ENCODE data around the gene TSEN34.
A peak's percentile ranks its signal among the peaks of the same experiment; 100 is the strongest.
"Not testable (repeated sequence)": the region's sequence is repeated elsewhere in the genome, so short reads cannot be mapped to it uniquely, and the experiment has no call there.

TSEN34 gene

GRCh38 chr19:54189145-54189734, 1.9 kb upstream of the TSEN34 start, which contains the start of gene MBOAT7:
Gene MBOAT7, minus strand, starts transcription at chr19:54189580. Its CDS starts 1,072 bp downstream, at chr19:54188508.
- DNase-seq, result no peak

DNA sequence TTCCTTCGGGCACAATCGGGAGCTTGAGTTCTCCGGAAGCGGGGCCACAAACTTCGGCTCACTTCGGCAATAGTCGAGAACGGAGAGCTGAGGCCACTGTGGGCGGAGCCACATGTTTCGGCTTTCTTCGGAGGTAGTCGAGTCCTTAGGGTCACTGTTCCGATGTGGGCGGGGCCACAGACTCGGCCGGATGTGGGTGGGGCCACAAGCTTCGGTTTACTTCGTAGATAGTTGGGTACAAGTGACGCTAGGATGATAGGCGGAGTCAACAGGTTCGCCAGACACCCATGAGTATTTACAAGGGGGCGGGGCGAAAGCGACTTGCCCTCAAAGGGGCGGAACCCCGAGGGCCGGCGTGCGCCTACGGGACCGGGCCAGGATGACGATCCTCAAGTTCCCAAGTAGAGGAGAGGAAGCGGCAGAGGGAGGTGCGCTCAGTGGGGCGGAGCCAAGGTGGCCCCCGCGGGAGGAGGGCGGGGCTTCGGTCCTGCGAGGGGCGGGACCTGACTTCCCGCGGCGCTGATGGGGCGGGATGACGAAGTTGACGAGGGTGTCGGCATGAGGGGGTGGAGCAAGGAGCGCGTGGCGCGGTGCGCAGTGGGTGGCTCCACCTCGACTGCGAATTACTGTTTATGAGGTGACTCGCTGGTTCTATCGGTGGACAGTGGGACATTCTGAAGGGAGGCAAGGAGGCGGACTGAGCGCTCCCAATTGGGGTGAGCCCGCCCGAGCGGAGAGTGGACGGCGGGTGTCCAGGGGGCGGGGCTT, 1.2 kb upstream of the TSEN34 start:
- DNase-seq, result peak; percentile 100

- peak; percentile 99 for DNase-seq
Observed at GRCh38 chr19:54190503-54191010, 551 bp upstream of the TSEN34 start.

DNA sequence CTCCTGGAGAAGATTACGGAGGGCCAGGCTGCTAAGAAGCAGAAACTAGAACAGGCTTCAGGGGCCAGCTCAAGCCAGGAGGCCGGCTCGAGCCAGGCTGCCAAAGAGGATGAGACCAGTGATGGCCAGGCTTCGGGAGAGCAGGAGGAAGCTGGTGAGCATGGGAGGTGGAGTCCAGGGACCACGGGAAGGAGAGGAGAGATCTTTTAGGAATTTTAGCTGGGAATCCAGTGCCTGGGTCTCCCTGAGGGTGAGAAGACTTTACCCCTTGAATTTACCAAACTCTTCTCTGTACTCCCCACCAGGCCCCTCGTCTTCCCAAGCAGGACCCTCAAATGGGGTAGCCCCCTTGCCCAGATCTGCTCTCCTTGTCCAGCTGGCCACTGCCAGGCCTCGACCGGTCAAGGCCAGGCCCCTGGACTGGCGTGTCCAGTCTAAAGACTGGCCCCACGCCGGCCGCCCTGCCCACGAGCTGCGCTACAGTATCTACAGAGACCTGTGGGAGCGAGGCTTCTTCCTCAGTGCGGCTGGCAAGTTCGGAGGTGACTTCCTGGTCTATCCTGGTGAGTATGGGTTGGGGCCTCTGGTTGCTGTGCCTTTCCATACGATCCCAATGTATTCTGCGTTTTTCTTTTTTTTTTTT, 824 bp downstream of the TSEN34 start:
- DNase-seq, result no peak

DNA sequence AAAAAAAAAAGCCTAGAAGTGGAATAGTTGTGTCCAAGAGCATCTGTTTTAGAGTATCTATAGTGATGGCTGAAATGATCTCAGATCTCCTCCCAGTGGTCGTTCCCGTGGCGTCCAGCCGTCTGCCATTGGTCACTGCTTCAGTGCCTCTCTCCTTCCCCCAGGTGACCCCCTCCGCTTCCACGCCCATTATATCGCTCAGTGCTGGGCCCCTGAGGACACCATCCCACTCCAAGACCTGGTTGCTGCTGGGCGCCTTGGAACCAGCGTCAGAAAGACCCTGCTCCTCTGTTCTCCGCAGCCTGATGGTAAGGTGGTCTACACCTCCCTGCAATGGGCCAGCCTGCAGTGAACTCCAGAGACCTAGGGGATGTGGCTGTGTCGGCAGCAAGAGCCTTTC, 1.9 kb downstream of the TSEN34 start:
- no peak for DNase-seq

- DNase-seq, result not testable (repeated sequence)
Observed at GRCh38 chr19:54194463-54194862, 3.4 kb downstream of the TSEN34 start.

DNA sequence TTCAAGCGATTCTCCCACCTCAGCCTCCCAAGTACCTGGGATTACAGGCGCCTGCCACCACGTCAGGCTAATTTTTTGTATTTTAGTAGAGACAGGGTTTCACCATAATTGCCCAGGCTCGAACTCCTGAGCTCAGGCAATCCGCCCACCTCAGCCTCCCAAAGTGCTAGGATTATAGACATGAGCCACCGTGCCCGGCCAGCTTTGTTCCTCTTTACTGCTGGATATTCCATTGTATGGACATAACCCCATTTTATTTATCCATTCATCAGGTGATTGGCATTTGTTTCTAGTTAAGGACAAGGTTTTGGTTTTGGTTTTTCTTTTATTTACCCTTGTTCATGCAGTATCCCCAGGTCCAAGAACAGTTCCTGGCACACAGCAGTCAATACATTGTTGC, 5.4 kb downstream of the TSEN34 start:
- DNase-seq, result peak in 1 of 2 donors; percentile 75

GRCh38 chr19:54197121-54197520, 6.0 kb downstream of the TSEN34 start:
- DNase-seq, result peak in 1 of 2 donors; percentile 34

- no peak for DNase-seq
Observed at GRCh38 chr19:54199401-54199800, 8.3 kb downstream of the TSEN34 start.

GRCh38 chr19:54201172-54201701, 10.1 kb downstream of the TSEN34 start:
- no peak for DNase-seq

GRCh38 chr19:54201980-54202379, 10.9 kb downstream of the TSEN34 start:
- DNase-seq, result no peak

DNA sequence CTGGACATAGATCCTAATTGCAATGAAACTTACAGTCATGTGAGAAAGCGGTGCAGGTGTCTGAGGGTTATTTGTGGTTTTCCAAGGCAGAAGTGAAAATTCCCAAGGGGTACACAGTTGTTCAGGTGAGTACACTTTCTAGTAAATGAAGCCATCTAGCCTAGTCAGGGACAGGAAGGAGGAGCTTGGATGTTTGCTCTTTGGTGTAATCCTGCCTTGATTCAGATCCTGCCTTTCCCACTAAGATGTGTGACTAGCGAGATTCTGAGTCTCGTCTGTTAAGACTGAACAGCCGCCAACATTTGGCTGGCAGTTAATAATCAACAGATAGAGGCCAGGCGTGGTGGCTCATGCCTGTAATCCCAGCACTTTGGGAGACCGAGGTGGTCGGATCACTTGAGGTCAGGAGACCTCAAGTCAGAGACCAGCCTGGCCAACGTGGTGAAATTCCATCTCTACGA, 12.1 kb downstream of the TSEN34 start:
- DNase-seq, result no peak

DNA sequence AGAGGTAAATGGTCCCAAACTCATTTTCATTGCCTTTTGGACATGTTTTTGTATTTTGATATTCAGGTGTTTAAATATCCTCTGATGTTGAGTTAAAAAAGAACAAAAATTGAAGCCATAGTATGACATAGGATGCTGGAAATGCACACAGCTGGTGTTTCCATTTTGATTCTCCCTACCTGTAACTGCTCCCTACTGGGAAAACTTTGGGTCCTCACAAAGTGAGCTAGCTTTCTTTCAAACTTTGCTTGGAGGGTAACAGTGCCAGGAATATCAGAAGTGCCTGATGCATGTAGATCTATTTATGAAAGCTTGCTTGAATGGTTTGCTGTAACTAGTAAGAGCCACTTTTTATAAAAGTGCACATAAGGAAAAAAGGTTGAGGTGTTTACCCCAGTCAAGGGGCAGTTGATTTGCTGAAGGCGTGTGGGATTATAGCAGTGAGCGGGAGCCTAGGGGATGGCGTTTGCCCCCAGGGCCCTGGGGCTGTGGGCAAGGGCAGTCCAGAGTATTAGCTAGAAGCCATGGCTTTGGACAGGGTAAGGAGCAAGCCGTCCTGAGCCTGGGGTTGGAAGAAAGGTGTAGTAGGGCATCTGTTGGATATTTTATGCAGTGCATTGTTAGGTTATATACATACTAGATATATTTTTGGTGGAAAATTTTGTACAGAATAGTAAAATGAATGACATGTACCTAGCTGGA, 13.8 kb downstream of the TSEN34 start:
- DNase-seq, result no peak

- peak; percentile 74 to 75 for DNase-seq
Observed at GRCh38 chr19:54206030-54206830, 15.1 kb downstream of the TSEN34 start.

- DNase-seq, result no peak
Observed at GRCh38 chr19:54206831-54207177, 15.7 kb downstream of the TSEN34 start.

DNA sequence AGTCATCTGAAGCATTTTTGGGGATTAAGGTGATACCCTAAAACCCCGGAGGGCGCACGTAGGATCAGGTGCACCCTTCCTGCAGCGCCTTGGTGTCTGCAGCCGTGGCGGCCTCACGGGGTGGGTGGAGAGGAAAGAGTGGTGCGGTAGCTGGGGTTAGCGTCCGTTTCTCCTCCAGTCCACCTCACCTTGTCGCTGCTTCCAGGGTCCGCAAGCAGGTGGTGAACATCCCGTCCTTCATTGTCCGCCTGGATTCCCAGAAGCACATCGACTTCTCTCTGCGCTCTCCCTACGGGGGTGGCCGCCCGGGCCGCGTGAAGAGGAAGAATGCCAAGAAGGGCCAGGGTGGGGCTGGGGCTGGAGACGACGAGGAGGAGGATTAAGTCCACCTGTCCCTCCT, 16.1 kb downstream of the TSEN34 start:
- DNase-seq, result not testable (repeated sequence)

DNA sequence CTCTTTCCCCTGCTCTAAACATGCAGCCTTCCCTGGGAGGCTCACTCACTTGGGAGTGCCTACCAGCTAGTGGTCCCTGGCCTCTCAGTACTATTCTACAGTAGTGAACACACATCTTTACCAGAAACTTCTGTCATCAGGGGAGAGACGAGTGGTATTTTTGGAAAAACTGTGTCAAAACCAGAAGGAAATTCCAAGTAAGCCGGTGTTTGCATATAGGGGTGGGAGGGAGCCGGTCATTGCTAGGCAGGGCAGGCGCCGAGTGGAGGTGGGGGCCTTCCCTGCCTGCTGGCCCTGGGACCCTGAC, 16.5 kb downstream of the TSEN34 start:
- peak in 1 of 2 donors; percentile 89 for DNase-seq

- peak; percentile 98 to 100 for DNase-seq
Observed at GRCh38 chr19:54207983-54208783, 17.1 kb downstream of the TSEN34 start.

- no peak for DNase-seq
Observed at GRCh38 chr19:54208784-54209057, 17.6 kb downstream of the TSEN34 start.

- no peak for DNase-seq
Observed at GRCh38 chr19:54209058-54209810, 18.1 kb downstream of the TSEN34 start.

Data from inflammatory macrophage treated with lipopolysaccharide for 1 hour (primary cell).